ENCODE results near the gene MRPL45. TPM values are rescaled to one million over a fixed set of nuclear protein-coding genes. Genes with fewer than 3 reads are reported as not detected.
"Not testable (repeated sequence)": the region's sequence is repeated elsewhere in the genome, so short reads cannot be mapped to it uniquely, and the experiment has no call there.

Gene MRPL45
- total RNA-seq, result 38.2 and 40.2 TPM in 2 replicates
- long read RNA-seq, transcript MRPL45-203 (8 exons, 1,705 nt), result major isoform, 389 of 409 reads
- long read RNA-seq, partial matches to known transcripts, result 3 of 409 reads
- long read RNA-seq, other reads (novel, unspliced or antisense), result 13 of 409 reads

DNA sequence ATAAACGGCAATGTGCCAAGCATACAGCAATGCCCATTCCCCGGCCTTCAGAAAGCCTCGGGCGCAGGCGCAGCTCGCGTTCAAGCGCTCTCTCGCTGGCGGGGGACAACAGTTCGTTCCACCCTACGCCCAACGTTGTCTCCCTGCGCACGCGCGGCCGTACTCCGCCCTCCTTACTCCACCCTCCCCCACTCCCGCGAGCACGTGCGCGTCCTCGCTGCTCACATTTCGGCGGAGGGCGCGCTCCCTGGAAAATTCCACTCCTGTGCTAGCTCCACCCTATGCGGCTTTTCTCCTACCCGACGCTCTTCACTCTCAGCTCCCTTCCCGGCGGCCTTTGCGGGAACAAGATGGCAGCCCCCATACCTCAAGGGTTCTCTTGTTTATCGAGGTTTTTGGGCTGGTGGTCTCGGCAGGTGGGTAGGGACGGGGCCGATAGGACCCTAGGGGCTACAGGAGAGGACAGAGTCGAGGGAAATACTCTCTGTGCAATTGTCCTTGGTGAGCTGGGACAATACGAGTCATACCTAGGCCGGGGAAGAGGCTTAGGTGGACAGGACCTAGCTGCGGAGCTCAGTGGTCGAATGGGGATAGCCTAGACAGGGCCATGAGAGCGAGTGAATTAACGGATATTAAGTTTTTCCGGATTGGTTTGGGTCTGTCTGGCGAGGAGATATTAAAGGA lies at the start of gene MRPL45:
MRPL45 (plus strand) TSS at position 335 of the 684 bp plus-strand sequence; CDS start at position 351, 16 bp downstream.
- H3K27me3 Mint-ChIP-seq (ENCODE audit: unreplicated experiment); H3K4me1 Mint-ChIP-seq (ENCODE audit: unreplicated experiment); H3K36me3 Mint-ChIP-seq (ENCODE audit: unreplicated experiment); H3K9me3 Mint-ChIP-seq (ENCODE audit: unreplicated experiment): not testable (repeated sequence)
- peak within 1 kb of the TSS; percentile 96 for H3K4me3 Mint-ChIP-seq (ENCODE audit: unreplicated experiment)
- peak within 1 kb of the TSS; percentile 96 for H3K27ac Mint-ChIP-seq (ENCODE audit: unreplicated experiment)
- DNase-seq (ENCODE audit: extremely low spot score, unreplicated experiment), result peak; percentile 99

DNA sequence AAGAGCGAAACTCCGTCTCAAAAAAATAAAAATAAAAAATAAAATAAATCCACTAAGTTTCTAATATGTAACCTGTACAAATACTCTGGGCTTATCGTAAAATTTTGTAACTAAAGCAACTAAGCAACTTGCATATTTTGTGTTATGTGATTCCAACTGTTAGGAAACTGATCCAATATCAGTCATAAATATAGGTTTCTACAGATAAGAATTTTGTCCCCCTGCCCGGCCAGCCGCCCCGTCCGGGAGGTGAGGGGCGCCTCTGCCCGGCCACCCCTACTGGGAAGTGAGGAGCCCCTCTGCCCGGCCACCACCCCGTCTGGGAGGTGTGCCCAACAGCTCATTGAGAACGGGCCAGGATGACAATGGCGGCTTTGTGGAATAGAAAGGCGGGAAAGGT lies 43.8 kb upstream of the MRPL45 start:
- H3K27me3 Mint-ChIP-seq (ENCODE audit: unreplicated experiment); H3K36me3 Mint-ChIP-seq (ENCODE audit: unreplicated experiment); DNase-seq (ENCODE audit: extremely low spot score, unreplicated experiment); H3K9me3 Mint-ChIP-seq (ENCODE audit: unreplicated experiment); H3K4me3 Mint-ChIP-seq (ENCODE audit: unreplicated experiment); H3K27ac Mint-ChIP-seq (ENCODE audit: unreplicated experiment): not testable (repeated sequence)
- H3K4me1 Mint-ChIP-seq (ENCODE audit: unreplicated experiment), result peaks cover 14% of the 10 kb centered on the region

DNA sequence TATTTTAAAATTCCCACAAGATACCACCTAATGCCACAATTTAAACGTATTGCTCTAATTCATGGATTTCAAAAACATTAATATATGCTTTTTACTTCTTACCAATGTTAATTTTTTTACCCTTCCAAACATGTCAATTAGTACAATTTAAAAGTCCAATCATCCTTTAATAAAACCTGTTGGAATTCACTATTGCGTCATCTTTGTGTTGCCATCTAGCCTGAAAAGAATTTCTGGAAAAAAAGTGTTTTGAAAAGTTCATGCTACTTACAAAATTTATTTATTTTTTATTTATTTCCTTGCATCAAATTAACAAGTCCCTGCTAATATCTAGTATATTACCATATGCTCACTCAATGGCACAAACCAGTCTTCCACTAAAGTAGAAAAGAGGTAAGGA lies 42.6 kb upstream of the MRPL45 start:
- not testable (repeated sequence) for H3K36me3 Mint-ChIP-seq (ENCODE audit: unreplicated experiment); H3K27ac Mint-ChIP-seq (ENCODE audit: unreplicated experiment); H3K4me3 Mint-ChIP-seq (ENCODE audit: unreplicated experiment); H3K27me3 Mint-ChIP-seq (ENCODE audit: unreplicated experiment); DNase-seq (ENCODE audit: extremely low spot score, unreplicated experiment); H3K9me3 Mint-ChIP-seq (ENCODE audit: unreplicated experiment)
- peaks cover 14% of the 10 kb centered on the region for H3K4me1 Mint-ChIP-seq (ENCODE audit: unreplicated experiment)

DNA sequence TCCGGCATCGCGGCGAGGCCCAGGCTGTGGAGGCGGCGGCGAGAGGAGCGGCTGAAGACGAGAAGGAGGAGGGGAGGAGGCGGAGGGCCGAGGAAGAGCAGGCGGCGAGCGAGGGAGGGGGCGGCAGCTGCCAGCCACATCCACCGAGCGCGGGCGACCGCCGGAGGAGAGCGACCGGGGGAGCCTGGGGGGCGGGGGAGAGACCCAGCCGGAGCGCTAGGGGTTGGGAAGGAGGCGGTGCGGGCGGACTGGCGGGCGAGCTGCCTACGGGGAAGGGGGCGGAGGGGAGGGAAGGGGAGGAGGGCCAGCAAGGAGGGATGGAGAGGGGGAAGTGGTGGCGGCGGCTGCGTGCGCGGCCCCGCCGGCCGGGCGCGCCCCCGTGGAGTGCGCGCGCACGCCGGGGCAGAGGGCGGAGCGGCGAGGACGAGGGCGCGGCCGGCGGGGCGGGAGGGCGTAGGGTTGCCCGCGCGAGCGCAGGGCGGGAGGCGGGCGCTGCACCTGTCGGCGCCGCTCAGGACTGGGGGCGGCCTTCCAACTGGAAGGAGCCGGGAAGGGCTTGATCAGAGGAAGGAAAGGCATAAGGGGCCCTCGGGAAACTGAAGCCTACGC lies 39.9 kb upstream of the MRPL45 start:
- not testable (repeated sequence) for H3K27ac Mint-ChIP-seq (ENCODE audit: unreplicated experiment); H3K9me3 Mint-ChIP-seq (ENCODE audit: unreplicated experiment); H3K36me3 Mint-ChIP-seq (ENCODE audit: unreplicated experiment); H3K27me3 Mint-ChIP-seq (ENCODE audit: unreplicated experiment)
- H3K4me1 Mint-ChIP-seq (ENCODE audit: unreplicated experiment), result peaks cover 14% of the 10 kb centered on the region
- DNase-seq (ENCODE audit: extremely low spot score, unreplicated experiment), result peak; percentile 91
- H3K4me3 Mint-ChIP-seq (ENCODE audit: unreplicated experiment), result peak overlapping the region; percentile 53

DNA sequence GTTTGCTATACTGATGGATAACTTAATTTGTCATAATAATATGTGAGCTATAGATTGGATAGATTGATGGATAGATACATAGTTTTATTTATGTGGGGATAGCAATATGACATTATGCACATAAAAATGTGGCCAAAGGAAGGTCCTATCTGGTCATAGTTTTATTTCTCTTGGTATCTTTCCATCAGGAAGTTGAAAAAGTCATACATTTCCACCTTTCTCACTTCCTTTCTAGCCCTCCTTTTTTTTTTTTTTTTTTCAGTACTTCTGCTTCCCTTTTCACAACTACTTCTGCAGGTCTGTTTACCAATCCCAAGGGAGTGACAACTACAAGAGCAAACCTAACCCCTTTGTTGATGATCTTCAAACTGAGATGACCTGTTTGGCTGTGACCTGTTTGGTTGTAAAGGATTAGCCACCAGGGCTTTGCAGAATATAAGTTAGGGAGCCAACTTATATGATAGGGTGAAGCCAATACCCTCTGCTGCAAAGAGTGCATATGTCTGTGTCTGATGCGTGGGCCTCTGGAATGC lies 30.9 kb upstream of the MRPL45 start:
- not testable (repeated sequence) for H3K4me1 Mint-ChIP-seq (ENCODE audit: unreplicated experiment); H3K36me3 Mint-ChIP-seq (ENCODE audit: unreplicated experiment); H3K9me3 Mint-ChIP-seq (ENCODE audit: unreplicated experiment)

DNA sequence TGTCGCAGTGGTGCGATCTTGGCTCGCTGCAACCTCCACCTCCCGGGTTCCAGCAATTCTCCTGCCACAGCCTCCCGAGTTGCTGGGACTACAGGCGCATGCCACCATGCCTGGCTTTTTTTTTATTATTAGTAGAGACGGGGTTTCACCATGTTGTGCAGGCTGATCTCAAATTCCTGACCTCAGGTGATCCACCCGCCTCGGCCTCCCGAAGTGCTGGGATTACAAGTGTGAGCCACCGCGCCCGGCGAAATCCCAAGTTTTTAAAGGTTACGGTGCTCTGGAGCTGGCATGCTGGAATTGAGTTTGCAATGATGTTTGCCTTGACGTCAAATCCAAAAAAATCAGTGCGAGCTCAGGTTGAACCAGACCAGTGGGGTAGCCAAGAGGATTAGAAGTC lies 30.4 kb upstream of the MRPL45 start:
- H3K27me3 Mint-ChIP-seq (ENCODE audit: unreplicated experiment); H3K9me3 Mint-ChIP-seq (ENCODE audit: unreplicated experiment); H3K4me3 Mint-ChIP-seq (ENCODE audit: unreplicated experiment); H3K4me1 Mint-ChIP-seq (ENCODE audit: unreplicated experiment); H3K36me3 Mint-ChIP-seq (ENCODE audit: unreplicated experiment); H3K27ac Mint-ChIP-seq (ENCODE audit: unreplicated experiment): not testable (repeated sequence)
- peak; percentile 40 for DNase-seq (ENCODE audit: extremely low spot score, unreplicated experiment)

More for the DNA sequence above, 30.9 kb upstream of the MRPL45 start:
- H3K27ac Mint-ChIP-seq (ENCODE audit: unreplicated experiment); H3K27me3 Mint-ChIP-seq (ENCODE audit: unreplicated experiment); DNase-seq (ENCODE audit: extremely low spot score, unreplicated experiment); H3K4me3 Mint-ChIP-seq (ENCODE audit: unreplicated experiment): not testable (repeated sequence)

DNA sequence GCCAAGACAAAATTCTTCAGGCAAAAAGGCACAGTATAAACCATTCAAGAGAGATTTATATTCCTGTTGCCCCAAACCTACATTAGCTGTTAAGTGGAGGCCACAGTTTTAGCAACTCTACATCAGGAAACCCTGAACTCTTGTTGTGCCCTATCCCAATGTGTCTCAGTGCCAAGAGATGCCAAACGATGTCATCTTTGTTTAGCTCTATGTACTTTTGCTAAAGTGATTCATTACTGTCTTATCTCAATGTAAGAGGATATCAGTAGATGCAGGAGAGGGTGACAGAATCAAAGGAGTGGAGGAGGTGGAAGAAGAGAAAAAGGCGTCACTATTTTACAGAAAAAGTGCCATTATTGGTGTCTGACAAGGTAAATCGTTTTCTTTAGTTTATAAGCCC lies 28.8 kb upstream of the MRPL45 start:
- not testable (repeated sequence) for H3K27ac Mint-ChIP-seq (ENCODE audit: unreplicated experiment); H3K36me3 Mint-ChIP-seq (ENCODE audit: unreplicated experiment); H3K4me1 Mint-ChIP-seq (ENCODE audit: unreplicated experiment)

DNA sequence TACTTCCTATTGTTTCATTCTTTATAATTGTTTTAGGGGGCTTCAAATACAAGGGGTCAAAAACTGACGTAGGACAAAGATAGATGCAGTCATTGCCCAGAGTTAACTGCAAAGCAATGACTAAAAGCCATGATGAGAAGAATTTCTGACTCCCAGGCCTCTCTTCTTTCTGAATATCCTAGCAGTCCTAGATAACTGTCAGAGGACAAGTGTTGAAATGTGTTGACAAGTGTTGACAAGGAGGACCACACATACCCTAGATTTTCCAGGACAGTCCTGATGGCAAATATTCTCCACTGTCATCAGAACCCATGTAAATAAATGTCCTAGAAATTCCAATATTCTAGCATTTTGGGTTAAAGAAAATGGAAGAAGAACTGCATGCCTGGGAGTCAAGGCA lies 27.9 kb upstream of the MRPL45 start:
- H3K4me1 Mint-ChIP-seq (ENCODE audit: unreplicated experiment); H3K36me3 Mint-ChIP-seq (ENCODE audit: unreplicated experiment); H3K27me3 Mint-ChIP-seq (ENCODE audit: unreplicated experiment); H3K4me3 Mint-ChIP-seq (ENCODE audit: unreplicated experiment); DNase-seq (ENCODE audit: extremely low spot score, unreplicated experiment); H3K9me3 Mint-ChIP-seq (ENCODE audit: unreplicated experiment); H3K27ac Mint-ChIP-seq (ENCODE audit: unreplicated experiment): not testable (repeated sequence)

More for the DNA sequence above, 28.8 kb upstream of the MRPL45 start:
- DNase-seq (ENCODE audit: extremely low spot score, unreplicated experiment); H3K4me3 Mint-ChIP-seq (ENCODE audit: unreplicated experiment); H3K27me3 Mint-ChIP-seq (ENCODE audit: unreplicated experiment); H3K9me3 Mint-ChIP-seq (ENCODE audit: unreplicated experiment): not testable (repeated sequence)

DNA sequence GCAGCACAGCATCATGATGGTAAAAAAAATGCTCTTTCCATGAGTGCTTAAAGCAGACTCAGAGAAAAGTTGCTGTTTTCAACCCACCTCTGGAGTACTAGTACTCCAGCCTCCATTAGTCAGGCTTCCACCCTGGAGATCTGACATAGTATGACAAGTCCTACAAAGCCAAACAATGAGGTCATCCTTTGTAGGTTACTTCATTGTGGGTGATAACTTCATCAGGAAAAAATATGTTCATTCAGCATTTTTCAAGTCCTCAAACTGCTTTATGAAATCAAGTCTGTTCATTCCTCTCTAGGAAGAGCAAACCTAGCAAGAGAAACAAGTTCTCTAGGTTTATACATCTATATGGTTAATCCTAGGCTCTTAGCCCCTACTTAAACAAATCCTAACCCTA lies 27.4 kb upstream of the MRPL45 start:
- DNase-seq (ENCODE audit: extremely low spot score, unreplicated experiment); H3K9me3 Mint-ChIP-seq (ENCODE audit: unreplicated experiment); H3K4me3 Mint-ChIP-seq (ENCODE audit: unreplicated experiment); H3K4me1 Mint-ChIP-seq (ENCODE audit: unreplicated experiment); H3K27ac Mint-ChIP-seq (ENCODE audit: unreplicated experiment); H3K36me3 Mint-ChIP-seq (ENCODE audit: unreplicated experiment); H3K27me3 Mint-ChIP-seq (ENCODE audit: unreplicated experiment): not testable (repeated sequence)

DNA sequence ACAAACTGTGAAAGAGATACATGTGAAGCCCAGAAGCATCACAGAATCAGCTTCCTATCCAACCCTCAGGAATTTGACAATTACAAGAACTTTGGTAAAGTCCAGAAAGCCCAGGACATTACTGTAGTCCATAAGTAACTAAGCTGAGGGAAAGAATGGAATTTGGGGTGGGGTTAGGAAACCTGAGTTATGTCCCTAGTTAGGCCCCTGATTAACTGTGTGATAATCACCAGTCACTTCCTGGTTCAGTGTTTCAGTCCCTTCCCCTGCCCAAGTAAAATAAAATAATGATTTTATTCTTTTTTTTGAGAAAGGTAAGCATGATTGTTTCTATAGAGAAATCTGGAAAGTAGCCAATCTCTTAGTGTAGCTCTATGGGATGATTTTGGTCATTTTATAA lies 11.0 kb upstream of the MRPL45 start:
- not testable (repeated sequence) for H3K36me3 Mint-ChIP-seq (ENCODE audit: unreplicated experiment); DNase-seq (ENCODE audit: extremely low spot score, unreplicated experiment); H3K4me3 Mint-ChIP-seq (ENCODE audit: unreplicated experiment); H3K9me3 Mint-ChIP-seq (ENCODE audit: unreplicated experiment); H3K27ac Mint-ChIP-seq (ENCODE audit: unreplicated experiment); H3K27me3 Mint-ChIP-seq (ENCODE audit: unreplicated experiment); H3K4me1 Mint-ChIP-seq (ENCODE audit: unreplicated experiment)

DNA sequence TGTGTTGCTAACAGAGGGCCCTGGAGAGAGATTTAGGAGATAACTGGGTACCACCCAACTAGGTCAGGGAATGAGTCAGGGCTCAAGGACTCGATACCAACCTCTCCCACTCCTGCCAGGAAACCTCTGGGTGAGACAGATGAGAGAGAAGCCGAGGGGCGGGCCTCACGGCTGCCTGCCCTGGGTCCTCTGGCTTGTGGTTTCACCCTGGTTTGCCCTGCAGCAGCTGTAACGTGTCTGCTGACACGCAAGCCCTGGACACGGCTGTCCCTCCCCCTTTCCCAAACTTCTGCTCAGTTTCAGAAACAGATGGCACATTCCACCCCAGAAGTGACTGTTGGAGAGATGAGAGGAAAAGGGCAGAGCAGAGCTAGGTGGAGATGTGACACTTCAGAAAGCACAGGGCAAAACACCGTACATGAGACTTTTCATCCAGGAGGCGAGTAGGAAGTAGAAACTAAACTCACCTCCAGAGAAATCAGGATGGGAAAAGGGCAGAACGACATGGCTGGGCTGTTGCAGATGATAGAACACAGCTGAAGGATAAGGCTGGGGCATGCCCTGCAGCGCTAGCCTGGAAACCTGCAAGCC lies 10.4 kb upstream of the MRPL45 start:
- DNase-seq (ENCODE audit: extremely low spot score, unreplicated experiment); H3K36me3 Mint-ChIP-seq (ENCODE audit: unreplicated experiment); H3K4me1 Mint-ChIP-seq (ENCODE audit: unreplicated experiment); H3K4me3 Mint-ChIP-seq (ENCODE audit: unreplicated experiment); H3K27me3 Mint-ChIP-seq (ENCODE audit: unreplicated experiment); H3K9me3 Mint-ChIP-seq (ENCODE audit: unreplicated experiment): not testable (repeated sequence)
- peak overlapping the region; percentile 79 for H3K27ac Mint-ChIP-seq (ENCODE audit: unreplicated experiment)
